Measurements from ENCODE around the gene MSI2.

Gene MSI2

GRCh38 chr17:57713140-57713539, 456.8 kb downstream of the MSI2 start:
- DNase-seq (ENCODE audit: low read depth in 3 of 3): no peak

GRCh38 chr17:57714665-57715180, 458.4 kb downstream of the MSI2 start:
- no peak for DNase-seq (ENCODE audit: low read depth in 3 of 3)

- DNase-seq (ENCODE audit: low read depth in 3 of 3): no peak
Observed at GRCh38 chr17:57715981-57716380, 459.7 kb downstream of the MSI2 start.

GRCh38 chr17:57718878-57719277, 462.6 kb downstream of the MSI2 start:
- DNase-seq (ENCODE audit: low read depth in 3 of 3): no peak

GRCh38 chr17:57720386-57721035, 464.2 kb downstream of the MSI2 start:
- no peak for DNase-seq (ENCODE audit: low read depth in 3 of 3)

- no peak for DNase-seq (ENCODE audit: low read depth in 3 of 3)
Observed at GRCh38 chr17:57721967-57722703, 465.8 kb downstream of the MSI2 start.

- no peak for DNase-seq (ENCODE audit: low read depth in 3 of 3)
Observed at GRCh38 chr17:57722704-57723043, 466.4 kb downstream of the MSI2 start.

GRCh38 chr17:57723427-57724025, 467.2 kb downstream of the MSI2 start:
- DNase-seq (ENCODE audit: low read depth in 3 of 3): no peak

GRCh38 chr17:57724026-57724728, 467.9 kb downstream of the MSI2 start:
- no peak for DNase-seq (ENCODE audit: low read depth in 3 of 3)

- DNase-seq (ENCODE audit: low read depth in 3 of 3): no peak
Observed at GRCh38 chr17:57724729-57725125, 468.4 kb downstream of the MSI2 start.

GRCh38 chr17:57726213-57726790, 470.0 kb downstream of the MSI2 start:
- no peak for DNase-seq (ENCODE audit: low read depth in 3 of 3)

- DNase-seq (ENCODE audit: low read depth in 3 of 3): no peak
Observed at GRCh38 chr17:57726838-57727237, 470.5 kb downstream of the MSI2 start.

GRCh38 chr17:57727630-57728175, 471.4 kb downstream of the MSI2 start:
- no peak for DNase-seq (ENCODE audit: low read depth in 3 of 3)

- DNase-seq (ENCODE audit: low read depth in 3 of 3): no peak
Observed at GRCh38 chr17:57730026-57730701, 473.8 kb downstream of the MSI2 start.

- no peak for DNase-seq (ENCODE audit: low read depth in 3 of 3)
Observed at GRCh38 chr17:57732062-57732461, 475.7 kb downstream of the MSI2 start.

GRCh38 chr17:57733085-57733484, 476.8 kb downstream of the MSI2 start:
- no peak for DNase-seq (ENCODE audit: low read depth in 3 of 3)
